GM12873 (cell line): ENCODE measurements around the gene WNT2B.

Experiments used
- TF ChIP-seq, protein P1 (sequence below): IDR thresholded peaks from 2 replicates; pipeline ENCODE4 v1.5.1; 2012; ENCODE audit warnings: low read depth, mild to moderate bottlenecking, moderate library complexity, low read length, control low read depth; ENCODE audit not compliant: insufficient read depth; ENCODE audit errors: missing control alignments

The WNT2B gene

GRCh38 chr1:112513112-112513870 is 4.5 kb downstream of the WNT2B start:
- TF ChIP-seq, protein P1, sequence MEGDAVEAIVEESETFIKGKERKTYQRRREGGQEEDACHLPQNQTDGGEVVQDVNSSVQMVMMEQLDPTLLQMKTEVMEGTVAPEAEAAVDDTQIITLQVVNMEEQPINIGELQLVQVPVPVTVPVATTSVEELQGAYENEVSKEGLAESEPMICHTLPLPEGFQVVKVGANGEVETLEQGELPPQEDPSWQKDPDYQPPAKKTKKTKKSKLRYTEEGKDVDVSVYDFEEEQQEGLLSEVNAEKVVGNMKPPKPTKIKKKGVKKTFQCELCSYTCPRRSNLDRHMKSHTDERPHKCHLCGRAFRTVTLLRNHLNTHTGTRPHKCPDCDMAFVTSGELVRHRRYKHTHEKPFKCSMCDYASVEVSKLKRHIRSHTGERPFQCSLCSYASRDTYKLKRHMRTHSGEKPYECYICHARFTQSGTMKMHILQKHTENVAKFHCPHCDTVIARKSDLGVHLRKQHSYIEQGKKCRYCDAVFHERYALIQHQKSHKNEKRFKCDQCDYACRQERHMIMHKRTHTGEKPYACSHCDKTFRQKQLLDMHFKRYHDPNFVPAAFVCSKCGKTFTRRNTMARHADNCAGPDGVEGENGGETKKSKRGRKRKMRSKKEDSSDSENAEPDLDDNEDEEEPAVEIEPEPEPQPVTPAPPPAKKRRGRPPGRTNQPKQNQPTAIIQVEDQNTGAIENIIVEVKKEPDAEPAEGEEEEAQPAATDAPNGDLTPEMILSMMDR, result no peak

- TF ChIP-seq, protein P1, result no peak
These were observed 6.1 kb downstream of the WNT2B start for GRCh38 chr1:112514901-112515300.

- TF ChIP-seq, protein P1, result no peak
These were observed 6.7 kb downstream of the WNT2B start for GRCh38 chr1:112515311-112516009.

DNA sequence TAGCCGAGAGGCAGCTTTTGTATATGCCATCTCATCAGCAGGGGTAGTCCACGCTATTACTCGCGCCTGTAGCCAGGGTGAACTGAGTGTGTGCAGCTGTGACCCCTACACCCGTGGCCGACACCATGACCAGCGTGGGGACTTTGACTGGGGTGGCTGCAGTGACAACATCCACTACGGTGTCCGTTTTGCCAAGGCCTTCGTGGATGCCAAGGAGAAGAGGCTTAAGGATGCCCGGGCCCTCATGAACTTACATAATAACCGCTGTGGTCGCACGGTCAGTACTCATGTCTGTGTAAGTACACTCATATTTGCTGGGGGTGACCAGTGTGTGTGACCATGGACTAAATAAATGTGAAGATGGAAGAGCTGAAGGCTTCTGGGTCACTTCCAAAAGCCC is 7.4 kb downstream of the WNT2B start:
- TF ChIP-seq, protein P1, result no peak

- TF ChIP-seq, protein P1, result no peak
These were observed 8.5 kb downstream of the WNT2B start for GRCh38 chr1:112517231-112517630.

GRCh38 chr1:112517646-112518045 is 8.9 kb downstream of the WNT2B start:
- TF ChIP-seq, protein P1, result no peak

DNA sequence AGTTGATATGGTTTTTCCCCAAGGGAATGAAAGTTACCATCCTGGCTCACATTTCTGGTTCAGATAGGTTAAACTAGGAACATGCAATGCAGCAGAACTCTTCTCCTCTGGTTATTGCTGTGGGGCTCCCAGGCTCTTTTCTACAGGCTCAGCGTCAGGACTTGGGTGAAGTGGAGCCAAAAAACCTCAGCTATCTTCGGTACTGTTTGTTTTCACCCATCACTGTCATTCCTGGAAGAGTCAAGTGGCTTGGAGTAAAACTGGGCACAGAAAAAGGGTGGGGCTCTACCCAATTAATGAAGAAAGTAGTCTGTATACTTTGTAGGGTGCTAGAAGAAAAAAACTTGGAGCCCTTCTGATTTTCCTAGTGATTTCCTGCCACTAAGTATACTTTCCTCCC is 9.4 kb downstream of the WNT2B start:
- TF ChIP-seq, protein P1, result no peak
